ENCODE measurements around the gene LMOD1.

Gene LMOD1

DNA sequence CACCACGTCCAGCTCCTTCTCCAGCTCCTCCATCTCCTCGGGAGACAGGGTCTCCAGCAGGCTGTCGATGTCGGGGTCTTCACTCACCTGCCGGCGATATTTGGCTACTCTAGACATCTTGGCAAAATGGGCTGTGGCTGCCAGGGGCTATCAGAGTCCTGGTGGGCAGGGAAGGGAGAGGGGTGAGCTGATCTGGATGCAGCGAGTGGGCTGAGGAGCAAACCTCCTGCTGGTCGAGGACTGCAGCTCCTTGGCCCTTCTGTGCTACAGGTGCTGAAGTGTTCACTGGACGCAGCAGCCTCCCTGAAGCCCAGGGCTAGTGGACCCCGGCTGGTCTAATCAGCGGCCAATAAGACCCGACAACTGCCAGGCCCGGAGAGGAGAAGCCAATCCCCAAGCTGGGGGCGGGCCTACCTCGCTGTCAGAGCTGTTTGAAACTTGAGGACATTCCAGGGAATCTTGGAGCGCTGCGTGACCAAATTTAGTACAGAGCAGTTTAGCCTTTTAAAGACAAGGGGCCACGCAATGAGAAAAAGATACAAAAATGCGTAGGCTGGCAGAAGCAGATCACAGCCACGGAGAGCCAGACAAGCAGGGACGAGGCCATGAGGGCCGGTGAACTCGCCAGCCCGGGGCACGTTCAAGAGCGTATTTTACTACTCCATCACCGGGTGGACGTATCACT, at the start of gene LMOD1:
Gene LMOD1 (minus strand): TSS at position 325 of the 685 bp plus-strand sequence. CDS start 208 bp downstream, at position 117.
- peak; percentile 85 for DNase-seq (ENCODE audit: insufficient read length, low spot score)
- peak; percentile 11 for FAIRE-seq
- TF ChIP-seq CTCF (IDR thresholded peaks at IDR 0.05; ENCODE audit: insufficient read depth, missing control alignments): no peak

GRCh38 chr1:201990427-201990826, 44.1 kb upstream of the LMOD1 start:
- DNase-seq (ENCODE audit: insufficient read length, low spot score) (peak; percentile 7), FAIRE-seq (no peak)
- no peak for TF ChIP-seq CTCF (IDR thresholded peaks at IDR 0.05; ENCODE audit: insufficient read depth, missing control alignments)

GRCh38 chr1:201989354-201990128, 43.2 kb upstream of the LMOD1 start:
- DNase-seq (ENCODE audit: insufficient read length, low spot score): no peak
- no peak for FAIRE-seq
- no peak for TF ChIP-seq CTCF (IDR thresholded peaks at IDR 0.05; ENCODE audit: insufficient read depth, missing control alignments)

GRCh38 chr1:201988601-201989000, 42.3 kb upstream of the LMOD1 start:
- DNase-seq (ENCODE audit: insufficient read length, low spot score) (no peak), FAIRE-seq (no peak)
- TF ChIP-seq CTCF (IDR thresholded peaks at IDR 0.05; ENCODE audit: insufficient read depth, missing control alignments): no peak

DNA sequence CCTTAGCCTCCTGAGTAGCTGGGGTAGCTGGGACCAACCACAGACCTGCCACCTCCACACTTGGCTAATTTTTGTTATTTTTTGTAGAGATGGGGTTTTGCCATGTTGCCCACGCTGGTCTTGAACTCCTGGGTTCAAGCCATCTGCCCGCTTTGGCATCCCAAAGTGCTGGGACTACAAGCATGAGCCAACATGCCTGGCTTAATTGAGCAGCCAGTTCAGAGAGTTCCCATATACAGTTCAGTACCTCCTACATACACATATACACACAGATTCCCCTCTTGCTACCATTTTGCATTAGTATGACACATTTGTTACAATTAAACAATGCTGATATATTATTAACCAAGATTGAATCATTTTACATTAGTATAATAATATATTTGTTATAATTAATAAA, 39.0 kb upstream of the LMOD1 start:
- DNase-seq (ENCODE audit: insufficient read length, low spot score): no peak
- FAIRE-seq: no peak

DNA sequence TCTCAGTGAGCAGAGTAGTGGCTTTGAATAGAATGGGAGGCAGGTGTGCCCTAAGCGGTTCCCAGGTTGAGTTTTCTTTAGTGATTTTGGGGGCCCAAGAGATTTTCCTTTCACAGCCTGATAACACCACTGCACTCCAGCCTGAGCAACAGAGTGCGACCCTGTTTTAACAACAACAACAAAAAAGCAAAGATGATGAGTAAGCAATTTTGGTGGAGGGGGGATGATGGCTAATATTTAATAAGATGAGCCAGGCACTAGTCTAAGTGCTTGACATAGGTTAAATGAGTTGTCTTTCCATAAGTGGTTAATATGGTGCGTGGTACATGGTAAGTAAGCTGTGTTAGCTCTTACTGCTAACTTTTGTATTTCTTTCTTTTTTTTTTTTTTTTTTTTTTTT, 38.1 kb upstream of the LMOD1 start:
- FAIRE-seq (no peak), DNase-seq (ENCODE audit: insufficient read length, low spot score) (no peak)
- TF ChIP-seq CTCF (IDR thresholded peaks at IDR 0.05; ENCODE audit: insufficient read depth, missing control alignments): no peak

More for the DNA sequence above, 39.0 kb upstream of the LMOD1 start:
- TF ChIP-seq CTCF (IDR thresholded peaks at IDR 0.05; ENCODE audit: insufficient read depth, missing control alignments): no peak

DNA sequence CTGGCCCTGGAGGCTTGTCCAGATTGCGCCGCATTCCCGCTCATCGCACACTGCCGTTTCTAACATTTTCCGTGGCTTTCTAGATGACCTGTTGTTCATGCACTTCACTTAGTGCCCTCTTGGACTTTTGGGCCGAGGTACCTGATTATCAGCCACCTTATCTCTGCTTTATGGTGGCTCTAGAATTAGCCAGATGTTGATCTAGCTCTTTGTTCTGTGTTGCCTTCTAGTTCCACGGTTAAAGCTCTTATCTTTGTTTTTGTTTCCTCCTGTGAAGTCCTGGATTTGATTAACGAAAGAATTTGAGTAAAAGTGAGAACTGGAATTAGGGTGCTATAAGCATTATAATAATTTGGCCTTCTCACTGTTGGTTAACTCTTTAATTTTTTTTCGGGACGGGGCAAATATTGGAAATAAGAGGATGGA, 37.0 kb upstream of the LMOD1 start:
- DNase-seq (ENCODE audit: insufficient read length, low spot score) (no peak), FAIRE-seq (no peak)
- no peak for TF ChIP-seq CTCF (IDR thresholded peaks at IDR 0.05; ENCODE audit: insufficient read depth, missing control alignments)
